Retina (tissue), 1 donor: ENCODE data around the gene TMPRSS13.
"Not testable (repeated sequence)": the region's sequence is repeated elsewhere in the genome, so short reads cannot be mapped to it uniquely, and the experiment has no call there.

ENCODE experiments used
- DNase-seq: peaks from one replicate; pipeline ENCODE4 v3.0.0-alpha.2; 2016

The TMPRSS13 gene

GRCh38 chr11:117950301-117950700 is 21.1 kb upstream of the TMPRSS13 start:
- DNase-seq: no peak

- no peak for DNase-seq
Observed at GRCh38 chr11:117949062-117949461, 19.9 kb upstream of the TMPRSS13 start.

GRCh38 chr11:117948466-117948865 is 19.3 kb upstream of the TMPRSS13 start:
- DNase-seq: not testable (repeated sequence)

- not testable (repeated sequence) for DNase-seq
Observed at GRCh38 chr11:117947751-117948150, 18.5 kb upstream of the TMPRSS13 start.

GRCh38 chr11:117946842-117947526 is 17.8 kb upstream of the TMPRSS13 start:
- peak; percentile 92 for DNase-seq

GRCh38 chr11:117946156-117946841 is 17.1 kb upstream of the TMPRSS13 start:
- DNase-seq: no peak

GRCh38 chr11:117945047-117945810 is 16.0 kb upstream of the TMPRSS13 start:
- DNase-seq: no peak

- DNase-seq: no peak
Observed at GRCh38 chr11:117944554-117944953, 15.4 kb upstream of the TMPRSS13 start.

- DNase-seq: no peak
Observed at GRCh38 chr11:117941976-117942654, 12.9 kb upstream of the TMPRSS13 start.

- DNase-seq: no peak
Observed at GRCh38 chr11:117941163-117941707, 12.0 kb upstream of the TMPRSS13 start.

- DNase-seq: no peak
Observed at GRCh38 chr11:117940736-117941135, 11.5 kb upstream of the TMPRSS13 start.

- DNase-seq: no peak
Observed at GRCh38 chr11:117936973-117937372, 7.8 kb upstream of the TMPRSS13 start.

GRCh38 chr11:117934526-117935307 is 5.5 kb upstream of the TMPRSS13 start:
- no peak for DNase-seq

GRCh38 chr11:117933930-117934329 is 4.7 kb upstream of the TMPRSS13 start:
- no peak for DNase-seq

GRCh38 chr11:117933475-117933874 is 4.3 kb upstream of the TMPRSS13 start:
- no peak for DNase-seq

GRCh38 chr11:117932947-117933346 is 3.7 kb upstream of the TMPRSS13 start:
- DNase-seq: no peak

- DNase-seq: no peak
Observed at GRCh38 chr11:117932426-117932825, 3.2 kb upstream of the TMPRSS13 start.

- no peak for DNase-seq
Observed at GRCh38 chr11:117931971-117932370, 2.8 kb upstream of the TMPRSS13 start.

GRCh38 chr11:117931331-117931950 is 2.2 kb upstream of the TMPRSS13 start:
- DNase-seq: no peak

- DNase-seq: no peak
Observed at GRCh38 chr11:117930668-117931330, 1.6 kb upstream of the TMPRSS13 start.
